ENCODE data around the gene ANKS1B.

Gene ANKS1B

GRCh38 chr12:98793121-98793520, 1191.6 kb downstream of the ANKS1B start:
- Histone ChIP-seq H3K9ac (ENCODE audit: low read depth, low read length, poor library complexity, severe bottlenecking) (no peak overlapping the region), H3K9me3 (ENCODE audit: insufficient read depth, low read depth, low read length) (no peaks in the 10 kb centered on the region), H4K20me1 (ENCODE audit: insufficient read depth, low read length, poor library complexity, severe bottlenecking) (no peaks in the 10 kb centered on the region), H2AFZ (ENCODE audit: low read length) (no peak overlapping the region), H3K4me2 (ENCODE audit: low read depth, low read length, poor library complexity, severe bottlenecking) (no peak overlapping the region), H3F3A (ENCODE audit: low read depth) (no peaks in the 10 kb centered on the region), H3K9me2 (replicated peaks; ENCODE audit: low read depth, low read length) (no peaks in the 10 kb centered on the region), H3K4me1 (ENCODE audit: insufficient read depth, low read length, poor library complexity, severe bottlenecking) (no peaks in the 10 kb centered on the region), H3K36me3 (ENCODE audit: insufficient read depth, low read length) (no peaks in the 10 kb centered on the region), H3K79me2 (ENCODE audit: insufficient read depth, low read length) (no peaks in the 10 kb centered on the region), H3K27me3 (ENCODE audit: insufficient read depth, low read length, poor library complexity, severe bottlenecking) (no peaks in the 10 kb centered on the region), H3K4me3 (ENCODE audit: low read length, poor library complexity, severe bottlenecking) (no peak overlapping the region)
- TF ChIP-seq EZH2phosphoT487 (IDR thresholded peaks at IDR 0.05; ENCODE audit: borderline replicate concordance) (no peak), CTCF (conservative IDR thresholded peaks at IDR 0.05; ENCODE audit: low read length) (no peak)

- TF ChIP-seq EZH2phosphoT487 (IDR thresholded peaks at IDR 0.05; ENCODE audit: borderline replicate concordance) (no peak), CTCF (conservative IDR thresholded peaks at IDR 0.05; ENCODE audit: low read length) (no peak)
- Histone ChIP-seq H3K27me3 (ENCODE audit: insufficient read depth, low read length, poor library complexity, severe bottlenecking) (no peaks in the 10 kb centered on the region), H3K36me3 (ENCODE audit: insufficient read depth, low read length) (no peaks in the 10 kb centered on the region)
Observed at GRCh38 chr12:98791406-98791805, 1193.3 kb downstream of the ANKS1B start.

DNA sequence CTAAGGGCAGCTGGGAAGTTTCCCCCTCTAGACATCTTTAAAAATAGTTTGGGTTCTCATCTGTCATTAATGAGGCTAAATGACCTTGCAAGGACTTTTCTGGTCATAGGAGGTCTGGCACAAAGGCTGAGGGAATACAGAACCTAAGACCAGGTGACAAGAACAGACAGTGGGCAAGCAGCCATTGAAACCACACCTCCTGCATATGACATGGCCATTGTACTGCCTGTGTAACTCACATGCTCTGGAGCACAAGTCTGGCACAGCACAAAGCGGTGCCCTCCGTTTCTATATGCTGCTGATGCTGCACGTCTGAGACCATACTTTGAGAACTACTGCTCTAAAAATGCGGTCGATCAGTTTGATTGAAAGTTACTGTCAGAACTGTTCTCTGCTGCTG, 1196.3 kb downstream of the ANKS1B start:
- H3F3A ChIP-seq (ENCODE audit: low read depth) = no peaks in the 10 kb centered on the region
- H3K9me2 ChIP-seq (replicated peaks; ENCODE audit: low read depth, low read length) = no peaks in the 10 kb centered on the region
- H3K4me3 ChIP-seq (ENCODE audit: low read length, poor library complexity, severe bottlenecking) = no peak overlapping the region
- no peak overlapping the region for H3K4me2 ChIP-seq (ENCODE audit: low read depth, low read length, poor library complexity, severe bottlenecking)
- TF ChIP-seq CTCF (conservative IDR thresholded peaks at IDR 0.05; ENCODE audit: low read length) (no peak), EZH2phosphoT487 (IDR thresholded peaks at IDR 0.05; ENCODE audit: borderline replicate concordance) (no peak)
- no peaks in the 10 kb centered on the region for H3K79me2 ChIP-seq (ENCODE audit: insufficient read depth, low read length)
- no peaks in the 10 kb centered on the region for H3K9me3 ChIP-seq (ENCODE audit: insufficient read depth, low read depth, low read length)
- no peaks in the 10 kb centered on the region for H3K36me3 ChIP-seq (ENCODE audit: insufficient read depth, low read length)
- no peak overlapping the region for H3K9ac ChIP-seq (ENCODE audit: low read depth, low read length, poor library complexity, severe bottlenecking)
- no peaks in the 10 kb centered on the region for H3K4me1 ChIP-seq (ENCODE audit: insufficient read depth, low read length, poor library complexity, severe bottlenecking)
- no peaks in the 10 kb centered on the region for H3K27me3 ChIP-seq (ENCODE audit: insufficient read depth, low read length, poor library complexity, severe bottlenecking)
- H4K20me1 ChIP-seq (ENCODE audit: insufficient read depth, low read length, poor library complexity, severe bottlenecking) = no peaks in the 10 kb centered on the region
- no peak overlapping the region for H2AFZ ChIP-seq (ENCODE audit: low read length)

More at GRCh38 chr12:98791406-98791805, 1193.3 kb downstream of the ANKS1B start:
- H3K9me2 ChIP-seq (replicated peaks; ENCODE audit: low read depth, low read length) = no peaks in the 10 kb centered on the region
- H3K4me1 ChIP-seq (ENCODE audit: insufficient read depth, low read length, poor library complexity, severe bottlenecking) = no peaks in the 10 kb centered on the region
- no peaks in the 10 kb centered on the region for H3K79me2 ChIP-seq (ENCODE audit: insufficient read depth, low read length)
- H3F3A ChIP-seq (ENCODE audit: low read depth) = no peaks in the 10 kb centered on the region
- H3K9ac ChIP-seq (ENCODE audit: low read depth, low read length, poor library complexity, severe bottlenecking) = no peak overlapping the region
- no peak overlapping the region for H2AFZ ChIP-seq (ENCODE audit: low read length)
- no peaks in the 10 kb centered on the region for H3K9me3 ChIP-seq (ENCODE audit: insufficient read depth, low read depth, low read length)
- no peaks in the 10 kb centered on the region for H4K20me1 ChIP-seq (ENCODE audit: insufficient read depth, low read length, poor library complexity, severe bottlenecking)
- no peak overlapping the region for H3K4me3 ChIP-seq (ENCODE audit: low read length, poor library complexity, severe bottlenecking)
- H3K4me2 ChIP-seq (ENCODE audit: low read depth, low read length, poor library complexity, severe bottlenecking) = no peak overlapping the region
